ENCODE results near the gene TRIM17.
"Not testable (repeated sequence)": the region's sequence is repeated elsewhere in the genome, so short reads cannot be mapped to it uniquely, and the experiment has no call there.

TRIM17 gene

GRCh38 chr1:228446852-228447251 lies 30.2 kb upstream of the TRIM17 start:
- no peak for DNase-seq

GRCh38 chr1:228445843-228446650 lies 29.4 kb upstream of the TRIM17 start:
- DNase-seq: no peak

GRCh38 chr1:228445490-228445842 lies 28.8 kb upstream of the TRIM17 start:
- no peak for DNase-seq

- no peak for DNase-seq
These were observed 26.7 kb upstream of the TRIM17 start for GRCh38 chr1:228443395-228443794.

GRCh38 chr1:228440761-228441500 lies 24.3 kb upstream of the TRIM17 start:
- DNase-seq: no peak

- DNase-seq: no peak
These were observed 21.6 kb upstream of the TRIM17 start for GRCh38 chr1:228438266-228438665.

GRCh38 chr1:228437424-228437962 lies 20.8 kb upstream of the TRIM17 start:
- no peak for DNase-seq

- no peak for DNase-seq
These were observed 18.0 kb upstream of the TRIM17 start for GRCh38 chr1:228434689-228435088.

GRCh38 chr1:228433337-228434053 lies 16.8 kb upstream of the TRIM17 start:
- DNase-seq: not testable (repeated sequence)

GRCh38 chr1:228430243-228430642 lies 13.6 kb upstream of the TRIM17 start:
- no peak for DNase-seq

- DNase-seq: no peak
These were observed 13.0 kb upstream of the TRIM17 start for GRCh38 chr1:228429698-228430097.

- no peak for DNase-seq
These were observed 12.3 kb upstream of the TRIM17 start for GRCh38 chr1:228429007-228429406.

- no peak for DNase-seq
These were observed 11.8 kb upstream of the TRIM17 start for GRCh38 chr1:228428412-228428811.

GRCh38 chr1:228426518-228427175 lies 10.0 kb upstream of the TRIM17 start:
- DNase-seq: no peak

- no peak for DNase-seq
These were observed 8.3 kb upstream of the TRIM17 start for GRCh38 chr1:228424685-228425660.

- DNase-seq: no peak
These were observed 6.9 kb upstream of the TRIM17 start for GRCh38 chr1:228423404-228424053.

- no peak for DNase-seq
These were observed 4.5 kb upstream of the TRIM17 start for GRCh38 chr1:228420968-228421826.

GRCh38 chr1:228417483-228418203 lies 982 bp upstream of the TRIM17 start:
- DNase-seq: no peak

- no peak for DNase-seq
These were observed 400 bp upstream of the TRIM17 start for GRCh38 chr1:228417061-228417460.

Measured in NCI-H446 treated with DMSO at 0.1 percent for 48 hours (cell line).